ENCODE data around the gene PDF.
"Not testable (repeated sequence)": the region's sequence is repeated elsewhere in the genome, so short reads cannot be mapped to it uniquely, and the experiment has no call there.

PDF gene

DNA sequence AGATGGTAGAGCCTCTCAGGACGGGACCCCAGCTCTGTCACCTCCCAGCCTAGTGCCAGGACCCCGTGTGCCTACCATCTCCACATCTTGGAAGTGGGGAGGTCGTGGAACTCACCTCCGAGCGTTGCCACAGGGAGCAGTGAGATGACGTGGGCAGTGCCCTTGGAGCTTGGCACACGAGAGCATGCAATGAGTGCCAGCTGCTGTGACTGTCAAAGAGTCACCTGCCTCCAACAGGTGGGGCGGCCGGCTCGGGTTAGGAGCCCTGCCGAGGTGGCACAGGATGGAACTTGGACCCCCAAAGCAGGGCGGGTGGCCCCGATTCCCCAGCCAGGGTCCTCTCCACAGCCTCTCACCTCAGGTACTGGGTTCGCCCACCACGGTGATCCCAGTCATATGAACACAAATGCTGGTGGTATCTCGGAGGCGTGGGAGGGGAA, 13.8 kb downstream of the PDF start:
- DNase-seq = no peak

DNA sequence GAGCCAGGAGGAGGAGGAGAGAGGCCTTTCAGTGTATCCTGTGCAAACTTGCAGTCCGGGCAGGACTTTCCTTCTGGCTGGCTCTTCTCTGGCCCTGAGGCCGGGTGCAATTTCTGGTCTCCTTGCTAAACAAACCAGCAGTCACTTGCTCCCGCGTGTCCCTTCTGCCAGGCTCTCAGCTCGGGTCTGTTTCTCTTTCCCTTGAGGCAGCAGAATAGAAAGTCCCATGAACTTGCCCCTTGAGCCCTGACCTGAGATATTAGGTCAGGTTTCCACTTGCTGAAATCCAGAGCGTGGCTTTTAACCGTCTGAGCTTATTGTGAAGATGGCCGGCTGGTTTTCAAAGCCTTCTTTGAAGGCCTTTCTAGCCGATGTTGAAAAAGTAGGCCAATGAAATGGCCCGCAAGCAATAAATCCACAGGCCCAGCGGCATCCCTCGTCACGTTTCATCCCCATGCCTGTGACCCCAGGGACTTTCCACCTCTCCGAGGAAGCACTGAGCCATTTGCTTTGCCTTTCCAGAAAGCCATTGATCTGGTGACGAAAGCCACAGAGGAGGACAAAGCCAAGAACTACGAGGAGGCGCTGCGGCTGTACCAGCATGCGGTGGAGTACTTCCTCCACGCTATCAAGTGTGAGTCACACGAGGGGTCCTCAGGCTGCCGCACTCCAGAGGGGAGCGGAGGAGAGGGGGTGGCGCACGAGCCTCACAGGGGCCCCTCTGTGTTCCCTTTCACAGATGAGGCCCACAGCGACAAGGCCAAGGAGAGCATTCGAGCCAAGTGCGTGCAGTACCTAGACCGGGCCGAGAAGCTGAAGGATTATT, 14.7 kb downstream of the PDF start:
- no peak for DNase-seq

DNA sequence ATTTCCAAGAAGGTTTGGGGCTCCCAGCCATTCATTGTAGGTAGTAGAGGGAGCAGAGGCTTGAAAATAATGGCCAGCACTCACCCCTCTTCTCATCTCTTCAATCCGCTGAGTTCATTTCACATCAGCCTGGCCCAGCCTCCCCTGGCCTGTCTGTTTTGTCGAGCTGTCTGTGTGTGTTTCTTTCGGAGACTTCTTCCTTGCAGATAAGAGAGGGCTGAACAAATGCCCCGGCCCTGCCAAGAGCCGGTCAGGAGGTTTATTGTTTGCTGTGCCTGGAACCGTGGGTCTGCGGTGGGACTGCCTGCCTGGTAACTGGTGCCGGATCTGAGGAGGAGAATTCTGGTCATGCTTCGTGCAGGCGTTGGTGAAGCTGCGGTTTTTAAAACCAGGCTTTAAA, 15.9 kb downstream of the PDF start:
- peak in 1 of 51 donors; percentile 28 for DNase-seq

- no peak for DNase-seq
Measured at GRCh38 chr16:69313469-69313868, 16.9 kb downstream of the PDF start.

DNA sequence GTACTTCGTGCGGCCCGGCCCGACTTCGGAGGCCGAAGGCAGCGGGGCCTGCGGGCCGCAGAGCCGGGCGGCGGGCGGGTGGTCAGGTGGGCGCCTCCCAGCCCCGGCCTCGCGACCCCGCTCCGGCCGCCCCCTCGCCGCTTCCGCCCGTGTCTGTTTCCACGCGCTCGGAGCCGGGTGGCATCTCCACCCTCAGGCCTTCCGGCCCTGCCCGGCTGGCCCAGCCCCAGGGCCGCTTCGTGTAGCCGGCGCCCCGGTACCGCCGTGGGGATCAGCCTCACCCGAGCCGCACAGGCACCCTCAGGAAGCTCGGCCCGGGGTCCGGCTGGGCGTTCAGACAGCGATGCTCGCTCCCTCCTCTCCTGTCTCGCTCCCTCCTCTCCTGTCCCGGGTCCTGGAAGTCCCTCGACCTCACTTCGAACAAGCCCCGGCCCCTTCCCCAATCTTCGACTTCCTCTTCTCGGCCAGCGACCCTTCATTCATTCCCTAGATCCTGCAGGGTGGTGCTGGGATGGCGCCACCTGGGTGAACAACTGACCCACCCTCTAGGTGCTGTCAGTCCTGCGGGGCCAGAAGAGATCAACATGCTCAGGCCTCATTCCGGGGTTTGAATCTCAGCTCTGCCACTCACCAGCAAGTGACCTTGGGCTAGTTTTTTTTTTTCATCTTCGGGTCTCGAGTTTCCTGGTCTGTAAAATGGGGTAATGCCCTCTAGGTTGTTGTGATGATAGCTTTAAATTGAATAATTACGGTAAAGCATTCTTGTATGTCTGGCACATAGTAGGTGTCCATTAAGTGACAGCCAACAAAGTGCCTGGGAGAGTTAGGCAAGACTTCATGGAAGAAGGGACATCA, 18.6 kb downstream of the PDF start:
- DNase-seq = peak in 3 of 51 donors; percentile 40 to 46 (median 41)

GRCh38 chr16:69310653-69311532, 19.5 kb downstream of the PDF start, which contains the start of gene VPS4A:
Gene VPS4A (plus strand): TSS chr16:69311350. CDS start chr16:69311512, 162 bp downstream.
- DNase-seq = peak; percentile 60 to 98 (median 95)

DNA sequence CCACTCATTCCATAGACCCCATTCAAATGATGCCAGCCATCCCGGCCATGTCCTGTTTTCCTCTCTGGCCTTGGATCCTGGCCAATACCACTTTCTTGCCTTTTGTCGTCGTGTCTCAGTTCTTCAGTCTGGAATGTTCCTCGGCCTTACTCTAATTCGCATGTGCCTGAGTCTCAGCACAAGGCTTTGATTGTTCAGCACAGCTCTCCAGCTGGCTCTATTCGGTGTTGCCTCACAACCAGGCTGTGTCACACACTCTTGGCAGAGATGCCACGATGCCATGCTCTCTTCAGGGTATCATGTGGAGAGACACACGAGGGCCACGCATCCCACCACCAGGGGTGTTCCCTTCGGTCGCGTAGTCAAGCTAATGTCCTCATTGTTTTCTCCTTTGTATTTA, 21.1 kb downstream of the PDF start:
- DNase-seq = peak in 38 of 51 donors; percentile 7 to 83 (median 54)

DNA sequence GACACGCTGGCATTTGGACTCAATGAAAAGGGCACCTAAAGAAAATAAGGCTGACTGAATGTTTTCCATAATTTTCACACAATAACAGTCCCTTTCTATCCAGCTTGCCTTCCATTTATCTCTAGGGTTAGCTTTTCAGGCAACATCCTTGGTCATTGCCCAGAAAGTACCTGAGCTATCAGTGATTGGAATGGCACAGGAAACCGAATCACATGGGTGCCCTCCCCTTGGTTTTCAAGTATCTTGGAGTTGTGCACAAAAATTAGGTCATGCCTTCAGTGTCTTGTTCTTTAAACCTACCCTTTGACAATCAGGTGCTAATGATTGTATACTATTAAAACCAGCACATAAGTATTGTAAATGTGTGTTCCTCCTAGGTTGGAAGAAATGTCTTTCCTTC, 22.5 kb downstream of the PDF start:
- no peak for DNase-seq

DNA sequence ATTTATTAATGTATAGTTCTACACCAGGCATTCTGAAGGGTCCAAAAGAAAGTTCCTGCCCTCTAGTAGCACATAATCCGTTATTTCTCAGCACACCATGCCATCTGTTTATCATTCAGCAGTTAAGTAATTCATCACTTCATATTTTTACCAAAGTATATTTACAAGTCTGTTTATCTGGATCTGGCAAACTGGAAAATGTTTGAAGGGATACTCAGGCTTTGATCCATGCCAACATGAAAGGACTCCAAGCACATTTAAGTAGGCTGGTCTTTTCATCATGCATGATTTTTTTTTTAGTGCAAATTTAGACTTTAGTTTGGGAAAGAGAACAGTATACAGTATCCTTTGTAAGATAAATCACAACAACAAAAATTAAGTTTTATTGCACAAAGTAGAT, 23.3 kb downstream of the PDF start:
- no peak for DNase-seq

DNA sequence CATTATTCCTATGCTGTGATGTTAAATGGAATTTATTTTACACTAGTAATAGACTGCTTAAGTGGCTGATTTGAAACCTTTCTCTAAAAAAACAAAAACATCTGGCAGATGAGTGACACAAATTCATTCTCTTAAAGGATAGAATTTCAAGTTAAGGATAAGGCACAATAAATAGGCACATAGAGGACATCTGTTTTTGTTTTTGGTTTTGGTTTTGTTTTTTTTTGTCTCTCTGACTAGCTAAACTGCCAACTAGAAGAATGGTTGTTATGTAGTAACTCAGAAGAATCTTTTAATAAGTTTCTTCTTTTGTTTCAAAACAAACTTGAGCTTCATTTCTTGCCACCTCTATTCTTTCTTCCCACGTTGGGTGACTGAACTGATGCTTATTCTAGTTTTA, 24.4 kb downstream of the PDF start:
- DNase-seq = no peak

GRCh38 chr16:69302301-69302700, 28.1 kb downstream of the PDF start:
- no peak for DNase-seq

DNA sequence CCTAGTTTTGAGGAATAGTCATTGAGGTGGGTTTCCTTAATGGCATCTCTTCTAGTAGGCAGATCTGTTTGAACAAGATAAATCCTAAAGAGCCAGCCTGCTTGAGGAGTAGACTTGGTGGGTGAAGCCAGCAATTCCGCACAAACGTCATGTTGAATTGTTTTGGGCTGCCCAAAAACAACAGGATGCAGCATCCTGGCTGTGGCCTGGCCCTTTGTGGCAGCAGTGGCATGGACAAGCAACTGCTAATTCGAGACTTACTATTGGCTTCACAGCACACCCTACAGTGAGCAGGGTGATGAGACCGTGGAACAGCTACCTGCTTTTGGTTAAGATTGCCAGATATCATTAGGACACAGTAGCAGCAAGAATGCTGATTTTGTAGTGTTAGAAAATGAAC, 28.5 kb downstream of the PDF start:
- DNase-seq = no peak

- DNase-seq = no peak
Measured at GRCh38 chr16:69301187-69301586, 29.2 kb downstream of the PDF start.

DNA sequence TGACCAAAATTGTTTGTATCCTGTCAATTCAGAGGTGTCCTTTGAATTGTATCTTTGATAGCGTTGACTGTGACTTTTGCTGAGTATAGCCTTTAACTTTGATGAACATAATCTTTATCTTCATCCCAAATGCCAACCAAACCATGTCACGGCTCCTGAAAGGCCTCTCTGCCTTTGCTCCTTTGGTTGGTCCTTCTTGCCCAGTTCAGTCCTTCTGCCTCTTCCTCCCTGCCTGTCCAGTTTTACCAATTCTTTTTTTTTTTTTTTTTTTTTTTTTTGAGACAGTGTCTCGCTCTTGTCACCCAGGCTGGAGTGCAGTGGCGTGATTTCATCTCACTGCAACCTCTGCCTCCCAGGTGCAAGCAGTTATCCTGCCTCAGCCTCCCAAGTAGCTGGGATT, 32.1 kb downstream of the PDF start:
- no peak for DNase-seq

DNA sequence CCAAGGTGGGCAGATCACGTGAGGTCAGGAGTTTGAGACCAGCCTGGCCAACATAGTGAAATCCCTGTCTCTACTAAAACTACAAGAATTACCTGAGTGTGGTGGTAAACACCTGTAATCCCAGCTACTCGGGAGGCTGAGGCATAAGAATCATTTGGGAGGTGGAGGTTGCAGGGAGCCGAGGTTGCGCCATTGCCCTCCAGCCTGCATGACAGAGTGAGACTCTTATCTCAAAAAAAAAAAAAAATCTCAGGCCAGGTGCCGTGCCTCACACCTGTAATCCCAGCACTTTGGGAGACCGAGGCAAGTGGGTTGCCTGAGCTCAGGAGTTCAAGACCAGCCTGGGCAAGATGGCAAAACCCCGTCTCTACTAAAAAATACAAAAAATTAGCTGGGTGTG, 33.6 kb downstream of the PDF start:
- not testable (repeated sequence) for DNase-seq

DNA sequence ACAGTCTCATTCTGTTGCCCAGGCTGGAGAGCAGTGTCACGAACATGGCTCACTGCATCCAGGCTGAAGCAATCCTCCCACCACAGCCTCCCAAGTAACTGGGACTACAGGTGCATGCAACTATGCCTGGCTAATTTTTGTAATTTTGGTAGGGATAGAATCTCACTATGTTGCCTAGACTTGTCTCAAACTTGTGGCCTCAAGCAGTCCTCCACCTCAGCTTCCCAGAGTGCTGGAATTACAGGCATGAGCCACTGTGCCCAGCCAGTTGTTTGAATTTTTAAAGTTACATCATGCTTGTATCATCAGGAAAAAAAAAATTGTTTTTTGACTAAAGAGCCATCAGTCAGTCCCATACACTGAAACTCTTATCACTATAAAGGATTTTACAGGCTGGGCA, 36.3 kb downstream of the PDF start:
- no peak for DNase-seq

DNA sequence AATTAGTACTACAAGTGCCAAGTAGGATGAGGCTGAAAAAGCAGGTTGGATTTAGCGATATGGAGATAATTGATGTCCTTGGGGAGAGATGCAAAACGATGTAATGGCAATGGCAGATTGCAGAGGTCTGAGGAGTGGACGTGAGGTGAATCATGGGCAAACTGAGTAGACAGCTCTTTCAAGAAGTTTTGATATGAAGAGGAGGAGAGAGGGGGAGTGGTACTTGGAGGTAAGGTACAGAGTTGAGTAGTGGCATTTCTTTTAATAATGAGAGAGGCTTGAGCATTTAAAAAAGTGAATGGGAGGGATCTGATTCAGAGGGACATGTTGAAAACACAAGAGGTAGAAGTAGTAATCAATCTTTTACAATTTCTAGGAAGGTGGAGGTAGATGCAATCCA, 37.0 kb downstream of the PDF start:
- no peak for DNase-seq

DNA sequence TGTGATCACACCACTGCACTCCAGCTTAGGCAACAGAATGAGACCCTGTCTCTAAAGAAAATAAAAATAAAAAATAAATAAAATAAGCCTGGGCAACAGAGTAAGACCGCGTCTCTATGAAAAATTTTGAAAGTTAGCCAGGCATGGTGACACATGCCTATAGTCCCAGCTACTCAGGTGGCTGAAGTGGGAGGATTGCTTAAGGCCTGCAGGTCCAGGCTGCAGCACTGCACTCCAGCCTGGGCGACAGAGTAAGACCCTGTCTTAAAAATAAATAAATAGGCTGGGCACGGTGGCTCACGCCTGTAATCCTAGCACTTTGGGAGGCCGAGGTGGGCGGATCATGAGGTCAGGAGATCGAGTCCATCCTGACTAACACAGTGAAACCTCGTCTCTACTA, 38.7 kb downstream of the PDF start:
- DNase-seq = not testable (repeated sequence)

DNA sequence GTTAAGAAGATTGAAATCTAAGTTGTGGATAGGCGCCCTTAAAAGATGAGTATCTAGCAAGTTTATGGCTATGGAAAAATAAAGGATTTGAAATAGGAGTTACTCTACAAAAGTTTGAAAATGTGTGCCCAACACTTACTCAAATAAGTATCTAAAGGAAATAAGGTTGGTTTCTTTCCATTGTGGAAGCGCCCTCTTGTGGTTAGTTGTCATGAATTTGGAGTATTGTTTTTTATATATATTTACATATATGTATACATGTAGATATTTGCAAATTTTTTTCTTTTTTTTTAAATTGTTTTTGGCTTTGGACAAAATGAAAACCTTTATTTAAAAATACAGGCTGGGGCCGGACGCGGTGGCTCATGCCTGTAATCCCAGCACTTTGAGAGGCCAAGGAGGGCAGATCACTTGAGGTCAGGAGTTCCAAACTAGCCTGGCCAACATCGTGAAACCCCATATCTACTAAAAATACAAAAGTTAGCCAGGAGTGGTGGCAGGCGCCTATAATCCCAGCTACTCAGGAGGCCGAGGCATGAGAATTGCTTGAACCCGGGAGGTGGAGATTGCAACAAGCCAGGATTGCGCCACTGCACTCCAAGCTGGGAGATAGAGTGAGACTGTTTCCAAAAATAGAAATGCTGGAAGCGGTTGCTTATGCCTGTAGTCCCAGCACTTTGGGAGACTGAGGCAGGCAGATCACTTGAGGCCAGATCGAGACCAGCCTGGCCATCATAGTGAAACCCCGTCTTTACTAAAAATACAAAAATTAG, 43.3 kb downstream of the PDF start:
- peak in 3 of 51 donors; percentile 7 to 40 (median 39) for DNase-seq

GRCh38 chr16:69285240-69285639, 45.1 kb downstream of the PDF start:
- no peak for DNase-seq

- DNase-seq = no peak
Measured at GRCh38 chr16:69283851-69284250, 46.5 kb downstream of the PDF start.

Data from hypothalamus (tissue), 51 donors.